ENCODE results near the gene LAMA2. TPM values are rescaled to one million over a fixed set of nuclear protein-coding genes. Genes with fewer than 3 reads are reported as not detected.

Gene LAMA2
- total RNA-seq, 6 experiments from 2014 or later: 2.9 to 12.1 (median 6.2) TPM

DNA sequence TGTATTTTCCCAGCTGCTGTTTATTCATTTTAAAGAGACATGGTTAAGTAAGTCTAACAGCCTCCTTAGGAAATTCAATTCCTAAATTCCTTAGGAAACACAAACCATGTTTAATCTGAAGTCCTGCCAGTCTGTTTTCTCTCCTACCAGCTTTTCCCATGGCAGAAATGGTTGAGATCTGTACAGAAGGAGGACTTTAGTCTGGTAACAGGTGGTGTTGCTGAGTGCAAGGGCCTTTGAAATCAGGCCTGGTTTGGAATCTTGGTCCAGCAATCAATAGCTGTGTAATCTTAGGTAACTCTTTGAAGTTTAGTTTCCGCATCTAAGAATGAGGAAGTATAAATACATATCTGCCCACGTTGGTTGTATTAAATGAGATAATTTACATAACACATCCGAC is 232.5 kb downstream of the LAMA2 start:
- intact Hi-C loops (cut with DNase I): no loop called here
- Histone ChIP-seq H3K36me3 (no peaks in the 10 kb centered on the region), H3K27me3 (no peaks in the 10 kb centered on the region), H3K27ac (no peak overlapping the region), H3K9me3 (no peaks in the 10 kb centered on the region), H3K4me1 (no peaks in the 10 kb centered on the region), H3K4me3 (no peak overlapping the region)
- ATAC-seq (no peak), DNase-seq (no peak)
- WGBS (ENCODE audit: insufficient coverage, low coverage, low lambda C conversion rate, missing lambda C conversion rate): 27% methylated on average over 3 of the region's 3 CpGs
- TF ChIP-seq, protein P1, sequence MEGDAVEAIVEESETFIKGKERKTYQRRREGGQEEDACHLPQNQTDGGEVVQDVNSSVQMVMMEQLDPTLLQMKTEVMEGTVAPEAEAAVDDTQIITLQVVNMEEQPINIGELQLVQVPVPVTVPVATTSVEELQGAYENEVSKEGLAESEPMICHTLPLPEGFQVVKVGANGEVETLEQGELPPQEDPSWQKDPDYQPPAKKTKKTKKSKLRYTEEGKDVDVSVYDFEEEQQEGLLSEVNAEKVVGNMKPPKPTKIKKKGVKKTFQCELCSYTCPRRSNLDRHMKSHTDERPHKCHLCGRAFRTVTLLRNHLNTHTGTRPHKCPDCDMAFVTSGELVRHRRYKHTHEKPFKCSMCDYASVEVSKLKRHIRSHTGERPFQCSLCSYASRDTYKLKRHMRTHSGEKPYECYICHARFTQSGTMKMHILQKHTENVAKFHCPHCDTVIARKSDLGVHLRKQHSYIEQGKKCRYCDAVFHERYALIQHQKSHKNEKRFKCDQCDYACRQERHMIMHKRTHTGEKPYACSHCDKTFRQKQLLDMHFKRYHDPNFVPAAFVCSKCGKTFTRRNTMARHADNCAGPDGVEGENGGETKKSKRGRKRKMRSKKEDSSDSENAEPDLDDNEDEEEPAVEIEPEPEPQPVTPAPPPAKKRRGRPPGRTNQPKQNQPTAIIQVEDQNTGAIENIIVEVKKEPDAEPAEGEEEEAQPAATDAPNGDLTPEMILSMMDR (IDR thresholded peaks at IDR 0.05): no peak
- no peak for TF ChIP-seq POLR2A (IDR thresholded peaks at IDR 0.05)

GRCh38 chr6:129117355-129117754 is 234.4 kb downstream of the LAMA2 start:
- no peak for TF ChIP-seq POLR2A (IDR thresholded peaks at IDR 0.05)
- TF ChIP-seq, protein P1 (IDR thresholded peaks at IDR 0.05): no peak
- Histone ChIP-seq H3K27ac (no peak overlapping the region), H3K36me3 (no peaks in the 10 kb centered on the region), H3K27me3 (no peaks in the 10 kb centered on the region), H3K9me3 (no peaks in the 10 kb centered on the region), H3K4me3 (no peak overlapping the region), H3K4me1 (no peaks in the 10 kb centered on the region)
- DNase-seq: no peak
- WGBS (ENCODE audit: insufficient coverage, low coverage, low lambda C conversion rate, missing lambda C conversion rate): 40% methylated on average over 5 of the region's 5 CpGs
- ATAC-seq: no peak
- intact Hi-C loops (cut with DNase I): no loop called here

DNA sequence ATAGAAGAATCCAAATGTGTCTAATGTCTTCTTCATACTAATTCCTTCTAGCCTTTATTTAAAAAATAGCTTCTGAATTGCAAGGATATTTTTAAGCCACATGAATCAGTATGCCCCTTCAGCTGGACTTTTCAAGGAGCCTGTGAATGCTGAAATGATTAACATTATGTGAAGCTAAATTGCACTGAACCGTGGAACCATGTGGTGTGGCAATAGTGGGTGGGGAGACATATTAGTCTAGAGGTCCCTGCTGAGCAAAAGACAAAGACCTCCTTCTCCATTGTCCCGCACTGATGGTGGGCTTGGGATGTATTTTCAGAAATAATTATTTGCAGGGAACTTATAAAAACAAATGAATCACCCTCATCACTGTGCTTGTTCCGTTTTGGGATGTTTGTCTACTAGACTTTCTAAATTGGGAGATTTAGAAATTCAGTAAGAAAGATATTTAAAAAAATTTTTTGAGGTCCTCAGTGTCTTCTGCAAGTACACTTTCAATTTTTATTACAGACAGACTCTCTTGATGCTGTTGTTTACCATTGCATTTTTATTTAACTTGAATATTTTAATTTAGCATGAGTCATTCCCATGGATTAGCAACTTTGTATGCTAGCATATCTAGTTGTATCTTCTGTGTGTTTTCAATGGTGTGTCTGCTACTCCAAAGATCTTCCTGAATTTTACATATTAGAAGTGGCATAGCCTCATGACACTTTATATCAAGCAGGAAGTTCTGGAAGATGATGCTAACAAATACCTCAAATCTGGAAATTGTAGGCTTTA is 238.1 kb downstream of the LAMA2 start:
- no peaks in the 10 kb centered on the region for H3K27me3 ChIP-seq
- no peak for ATAC-seq
- WGBS (ENCODE audit: insufficient coverage, low coverage, low lambda C conversion rate, missing lambda C conversion rate): 39% methylated on average over 3 of the region's 3 CpGs
- H3K27ac ChIP-seq: no peak overlapping the region
- TF ChIP-seq POLR2A (IDR thresholded peaks at IDR 0.05): no peak
- TF ChIP-seq, protein P1 (IDR thresholded peaks at IDR 0.05): no peak
- no peak for DNase-seq
- no peak overlapping the region for H3K4me3 ChIP-seq
- no peaks in the 10 kb centered on the region for H3K36me3 ChIP-seq
- no peaks in the 10 kb centered on the region for H3K4me1 ChIP-seq
- intact Hi-C loops (cut with DNase I): no loop called here
- H3K9me3 ChIP-seq: no peaks in the 10 kb centered on the region

- no peaks in the 10 kb centered on the region for H3K9me3 ChIP-seq
- no peak for DNase-seq
- intact Hi-C loops (cut with DNase I): no loop called here
- H3K27me3 ChIP-seq: no peaks in the 10 kb centered on the region
- WGBS (ENCODE audit: insufficient coverage, low coverage, low lambda C conversion rate, missing lambda C conversion rate): 78% methylated on average over 1 of the region's 1 CpG
- no peak for ATAC-seq
- no peak overlapping the region for H3K27ac ChIP-seq
- H3K4me3 ChIP-seq: no peak overlapping the region
- no peak for TF ChIP-seq POLR2A (IDR thresholded peaks at IDR 0.05)
- TF ChIP-seq, protein P1 (IDR thresholded peaks at IDR 0.05): no peak
- H3K36me3 ChIP-seq: no peaks in the 10 kb centered on the region
- no peaks in the 10 kb centered on the region for H3K4me1 ChIP-seq
Observed at GRCh38 chr6:129124347-129124746, 241.4 kb downstream of the LAMA2 start.

All from right lobe of liver (tissue), 6 donors.